Panc1 (cell line): Measurements from ENCODE around the gene GNAQ. TPM values are rescaled to one million over a fixed set of nuclear protein-coding genes. Genes with fewer than 3 reads are reported as not detected.

Source experiments
- ATAC-seq: fragments of 200-7000 bp; cut with Tn5 transposase; 2 replicates; pipeline ENCODE4 v1.9.1; 2020; ENCODE audit warnings: mild to moderate bottlenecking, moderate library complexity
- BruUV-seq: library from RNA; stranded (reverse); fragments of 400-500 nt; replicated peaks from 2 replicates; lab custom pipeline; 2021; lab: Mats Ljungman, UMichigan
- CTCF ChIA-PET: fragments of 300-600 bp; sonication (Branson Sonifier 250); formaldehyde crosslinking; loops from one replicate; lab custom pipeline; 2022; ENCODE audit warnings: antibody characterized with exemption; lab: Charles Lee
- POLR2A ChIA-PET: fragments of 300-600 bp; sonication (Branson Sonifier 250); formaldehyde crosslinking; loops from one replicate; lab custom pipeline; 2022; ENCODE audit warnings: antibody characterized with exemption; lab: Charles Lee
- DNase-seq: peaks from one replicate; pipeline ENCODE4 v3.0.0-alpha.2; 2010; ENCODE audit warnings: low read depth, low spot score
- H3K27ac ChIP-seq: 2 replicates; pipeline ENCODE4 v1.5.1; 2011; ENCODE audit warnings: mild to moderate bottlenecking, low read length, inconsistent platforms
- H3K27me3 ChIP-seq: fragments of 200-500 bp; sonication (Bioruptor generic); 2 replicates; pipeline ENCODE4 v1.6.0; 2014; ENCODE audit warnings: low read length, inconsistent platforms; ENCODE audit not compliant: control insufficient read depth, insufficient read depth
- H3K36me3 ChIP-seq: fragments of 200-500 bp; sonication (Bioruptor generic); 2 replicates; pipeline ENCODE4 v1.5.1; 2014; ENCODE audit warnings: inconsistent platforms, mild to moderate bottlenecking, low read length, moderate library complexity; ENCODE audit not compliant: control insufficient read depth, insufficient read depth
- H3K4me1 ChIP-seq: 2 replicates; pipeline ENCODE4 v1.5.1; 2011; ENCODE audit warnings: inconsistent platforms, mild to moderate bottlenecking, low read length, moderate library complexity; ENCODE audit not compliant: control insufficient read depth, insufficient read depth
- H3K4me3 ChIP-seq, 2 experiments: 2 replicates each; pipeline ENCODE4 v1.5.1; 2011 to 2012; ENCODE audit warnings: low read depth in 2 of 2, low read length in 2 of 2, mild to moderate bottlenecking in 2 of 2, inconsistent platforms in 1 of 2, moderate library complexity in 1 of 2
- H3K9me3 ChIP-seq: fragments of 200-500 bp; sonication (Bioruptor generic); 2 replicates; pipeline ENCODE4 v1.5.1; 2014; ENCODE audit warnings: low read depth, mild to moderate bottlenecking, inconsistent platforms, low read length, moderate library complexity; ENCODE audit not compliant: control insufficient read depth, insufficient read depth
- CTCF ChIP-seq: fragments of 450-650 bp; IDR thresholded peaks from 2 replicates; pipeline ENCODE4 v1.5.1; 2017; ENCODE audit warnings: mild to moderate bottlenecking
- POLR2AphosphoS5 ChIP-seq: IDR thresholded peaks from 2 replicates; pipeline ENCODE4 v1.6.1; 2012; ENCODE audit warnings: mild to moderate bottlenecking, low read depth, low read length, moderate library complexity
- REST ChIP-seq, 2 experiments: IDR thresholded peaks; 2 replicates each; pipeline ENCODE4 v1.6.1; 2011 to 2012; ENCODE audit warnings: low read depth in 2 of 2, control low read depth in 1 of 2, low read length in 1 of 2, mild to moderate bottlenecking in 1 of 2, moderate library complexity in 1 of 2; ENCODE audit not compliant: insufficient read depth in 1 of 2
- SIN3A ChIP-seq: IDR thresholded peaks from 2 replicates; pipeline ENCODE4 v1.6.1; 2012; ENCODE audit warnings: low read depth, mild to moderate bottlenecking, low read length, moderate library complexity, borderline replicate concordance; ENCODE audit not compliant: insufficient read depth
- TCF7L2 ChIP-seq: IDR thresholded peaks from 2 replicates; pipeline ENCODE4 v1.6.1; 2011; ENCODE audit warnings: mild to moderate bottlenecking, low read depth, low read length, inconsistent platforms
- in situ Hi-C: cut with HindIII; loops from 2 replicates; pipeline ENCODE4 v1.10.0; 2016; ENCODE audit warnings: low sequenced_read_pairs, low pct_unique_long_range_greater_than_20kb
- intact Hi-C: fragments of 100-400 bp; cut with micrococcal nuclease; formaldehyde crosslinking; loops from one replicate; pipeline ENCODE4 v1.10.0; 2022; ENCODE audit not compliant: unreplicated experiment
- total RNA-seq: library from RNA; stranded (reverse); gene quantifications from one replicate; pipeline ENCODE4 v1.2.1, GENCODE V29; 2021; ENCODE audit not compliant: unreplicated experiment

GNAQ gene
- total RNA-seq, 1 experiment from 2014 or later: 34.5 TPM

GRCh38 chr9:77983320-77983662, 48.3 kb downstream of the GNAQ start:
- no peak for DNase-seq
- in situ Hi-C loops: no loop called here
- TF ChIP-seq CTCF: no peak
- Histone ChIP-seq H3K9me3 (no peaks in the 10 kb centered on the region), H3K36me3 (no peaks in the 10 kb centered on the region), H3K27me3 (no peaks in the 10 kb centered on the region), H3K4me1 (no peaks in the 10 kb centered on the region; the same call in 1 of the 2 replicates), H3K27ac (no peak overlapping the region), H3K4me3 (no peak overlapping the region)
- no peak for ATAC-seq
- intact Hi-C loops: no loop called here
- no TSS peak for BruUV-seq
- CTCF ChIA-PET: no interaction called here
- POLR2A ChIA-PET: no interaction called here

- Histone ChIP-seq H3K4me3 (no peak overlapping the region), H3K4me1 (no peaks in the 10 kb centered on the region; the same call in 1 of the 2 replicates), H3K27ac (no peak overlapping the region), H3K36me3 (no peaks in the 10 kb centered on the region), H3K27me3 (no peaks in the 10 kb centered on the region), H3K9me3 (no peaks in the 10 kb centered on the region)
- CTCF ChIA-PET: no interaction called here
- POLR2A ChIA-PET: no interaction called here
- no peak for ATAC-seq
- in situ Hi-C loops (no loop called here), intact Hi-C loops (no loop called here)
- no peak for TF ChIP-seq SIN3A
- no peak for DNase-seq
- BruUV-seq: no TSS peak
These were observed 48.9 kb downstream of the GNAQ start for GRCh38 chr9:77982581-77983319.

- POLR2A ChIA-PET: no interaction called here
- no peak overlapping the region for H3K27ac ChIP-seq
These were observed 49.7 kb downstream of the GNAQ start for GRCh38 chr9:77981907-77982306.

More at GRCh38 chr9:77981907-77982306, 49.7 kb downstream of the GNAQ start:
- CTCF ChIA-PET: no interaction called here
- no TSS peak for BruUV-seq
- TF ChIP-seq POLR2AphosphoS5: no peak
- no peak for TF ChIP-seq REST (IDR thresholded peaks at IDR 0.05; ENCODE audit: insufficient read depth in 1 of 2, low read depth in 2 of 2, low read length in 1 of 2)
- TF ChIP-seq TCF7L2: no peak
- TF ChIP-seq CTCF: no peak
- no peak for TF ChIP-seq SIN3A
- no peaks in the 10 kb centered on the region for H3K9me3 ChIP-seq
- in situ Hi-C loops (no loop called here), intact Hi-C loops (no loop called here)
- no peaks in the 10 kb centered on the region; the same call in 1 of the 2 replicates for H3K4me1 ChIP-seq
- H3K27me3 ChIP-seq: no peaks in the 10 kb centered on the region
- H3K36me3 ChIP-seq: no peaks in the 10 kb centered on the region
- H3K4me3 ChIP-seq: no peak overlapping the region
- ATAC-seq (no peak), DNase-seq (no peak)
